WTC11 (cell line): ENCODE data around the gene FAM20A.

Experiments used
- CREB1 ChIP-seq: sonication (generic); formaldehyde crosslinking; IDR thresholded peaks from 2 replicates; pipeline ENCODE4 v1.8.0; 2023; ENCODE audit warnings: mild to moderate bottlenecking, missing genetic modification reagents
- NR1H2 ChIP-seq: sonication (generic); formaldehyde crosslinking; IDR thresholded peaks from 2 replicates; pipeline ENCODE4 v1.9.0; 2021; ENCODE audit warnings: mild to moderate bottlenecking, moderate library complexity, missing genetic modification reagents
- ZBTB21 ChIP-seq: sonication (generic); formaldehyde crosslinking; IDR thresholded peaks from 2 replicates; pipeline ENCODE4 v1.8.1; 2023; ENCODE audit warnings: mild to moderate bottlenecking, missing genetic modification reagents, borderline replicate concordance
- TF ChIP-seq, protein P1 (sequence below): fragments of 200-600 bp; IDR thresholded peaks from 2 replicates; pipeline ENCODE4 v1.8.0; 2022; ENCODE audit warnings: antibody characterized with exemption

GRCh38 chr17:68513932-68514331 is 87.2 kb downstream of the FAM20A start:
- TF ChIP-seq ZBTB21 (CRISPR knock-in tag): no peak
- TF ChIP-seq, protein P1, sequence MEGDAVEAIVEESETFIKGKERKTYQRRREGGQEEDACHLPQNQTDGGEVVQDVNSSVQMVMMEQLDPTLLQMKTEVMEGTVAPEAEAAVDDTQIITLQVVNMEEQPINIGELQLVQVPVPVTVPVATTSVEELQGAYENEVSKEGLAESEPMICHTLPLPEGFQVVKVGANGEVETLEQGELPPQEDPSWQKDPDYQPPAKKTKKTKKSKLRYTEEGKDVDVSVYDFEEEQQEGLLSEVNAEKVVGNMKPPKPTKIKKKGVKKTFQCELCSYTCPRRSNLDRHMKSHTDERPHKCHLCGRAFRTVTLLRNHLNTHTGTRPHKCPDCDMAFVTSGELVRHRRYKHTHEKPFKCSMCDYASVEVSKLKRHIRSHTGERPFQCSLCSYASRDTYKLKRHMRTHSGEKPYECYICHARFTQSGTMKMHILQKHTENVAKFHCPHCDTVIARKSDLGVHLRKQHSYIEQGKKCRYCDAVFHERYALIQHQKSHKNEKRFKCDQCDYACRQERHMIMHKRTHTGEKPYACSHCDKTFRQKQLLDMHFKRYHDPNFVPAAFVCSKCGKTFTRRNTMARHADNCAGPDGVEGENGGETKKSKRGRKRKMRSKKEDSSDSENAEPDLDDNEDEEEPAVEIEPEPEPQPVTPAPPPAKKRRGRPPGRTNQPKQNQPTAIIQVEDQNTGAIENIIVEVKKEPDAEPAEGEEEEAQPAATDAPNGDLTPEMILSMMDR: no peak
- no peak for TF ChIP-seq CREB1 (CRISPR knock-in tag)
- no peak for TF ChIP-seq NR1H2 (CRISPR knock-in tag)
